ENCODE data around the gene SENP5.
A peak's percentile ranks its signal among the peaks of the same experiment; 100 is the strongest.

DNA sequence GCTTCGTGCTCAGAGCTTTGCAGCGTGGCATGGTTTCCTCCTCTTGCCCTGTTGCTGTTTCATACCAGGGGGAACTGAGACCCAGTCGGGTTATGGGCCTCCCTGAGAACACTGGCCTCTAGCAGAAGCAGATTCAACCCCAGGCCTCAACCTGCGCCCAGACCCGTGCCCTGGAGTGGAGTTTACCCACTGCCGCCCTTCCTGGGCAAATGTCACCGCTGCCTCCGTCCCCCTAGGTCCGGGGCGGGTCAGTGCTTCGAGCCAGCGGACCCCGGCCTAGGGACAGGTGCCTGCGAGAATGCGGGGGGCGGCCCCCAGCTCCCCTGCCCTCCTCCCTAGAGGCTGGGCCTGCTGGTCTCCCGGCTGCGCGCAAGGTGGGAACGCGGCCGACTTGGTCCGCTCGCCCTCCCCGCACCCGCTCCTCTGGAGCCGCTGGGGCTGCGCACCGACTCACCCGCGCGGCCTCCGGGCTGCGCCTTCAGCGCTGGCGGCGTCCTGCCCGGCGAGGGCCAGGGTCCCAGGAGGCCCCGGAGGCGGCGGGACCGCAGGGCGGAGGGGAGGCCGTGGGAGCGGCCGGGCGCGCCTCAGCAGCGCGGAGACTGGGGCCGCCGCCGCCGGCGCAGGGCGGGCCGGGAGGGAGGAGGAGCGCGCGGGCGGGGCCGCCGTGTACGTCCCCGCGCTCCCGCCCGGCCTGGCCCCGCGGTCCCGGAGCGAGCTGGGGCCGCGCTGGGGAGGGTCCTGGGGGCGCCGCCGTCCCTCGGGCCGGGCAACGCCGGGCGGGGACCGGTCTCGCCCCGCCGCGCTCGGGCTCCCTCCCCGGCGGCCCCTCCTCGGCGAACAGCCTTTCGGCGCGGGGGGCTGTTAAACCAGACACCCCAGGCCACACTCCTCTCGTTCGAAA is 100.8 kb downstream of the SENP5 start, which contains the start of gene PIGZ:
- TF ChIP-seq SUZ12 (IDR thresholded peaks at IDR 0.05; ENCODE audit: extremely low read depth, insufficient read depth, insufficient read length), result peak; percentile 6
- no peak for TF ChIP-seq ZNF274 (IDR thresholded peaks at IDR 0.05; ENCODE audit: low read depth, low read length)
